ENCODE data around the gene EGF.
"Not testable (repeated sequence)": the region's sequence is repeated elsewhere in the genome, so short reads cannot be mapped to it uniquely, and the experiment has no call there.

EGF gene

GRCh38 chr4:109872950-109873656, 39.6 kb upstream of the EGF start:
- Histone ChIP-seq H3K36me3 (ENCODE audit: low read depth) (no peaks in the 10 kb centered on the region), H3K27ac (ENCODE audit: poor library complexity, severe bottlenecking) (no peak overlapping the region), H3K4me1 (ENCODE audit: insufficient read depth, poor library complexity, severe bottlenecking) (no peaks in the 10 kb centered on the region), H3K27me3 (ENCODE audit: insufficient read depth, poor library complexity, severe bottlenecking) (no peaks in the 10 kb centered on the region), H3K4me3 (ENCODE audit: severe bottlenecking) (no peak overlapping the region), H3K9me3 (ENCODE audit: severe bottlenecking) (no peaks in the 10 kb centered on the region)
- no peak for TF ChIP-seq CTCF (IDR thresholded peaks at IDR 0.05; ENCODE audit: poor library complexity, severe bottlenecking)
- ATAC-seq (ENCODE audit: low read depth) (no peak), DNase-seq (ENCODE audit: low spot score) (no peak)

- H3K9me3 ChIP-seq (ENCODE audit: severe bottlenecking): no peaks in the 10 kb centered on the region
- H3K36me3 ChIP-seq (ENCODE audit: low read depth): no peaks in the 10 kb centered on the region
- DNase-seq (ENCODE audit: low spot score): no peak
- H3K4me3 ChIP-seq (ENCODE audit: severe bottlenecking): no peak overlapping the region
- H3K27me3 ChIP-seq (ENCODE audit: insufficient read depth, poor library complexity, severe bottlenecking): no peaks in the 10 kb centered on the region
- no peak overlapping the region for H3K27ac ChIP-seq (ENCODE audit: poor library complexity, severe bottlenecking)
- no peak for TF ChIP-seq CTCF (IDR thresholded peaks at IDR 0.05; ENCODE audit: poor library complexity, severe bottlenecking)
- H3K4me1 ChIP-seq (ENCODE audit: insufficient read depth, poor library complexity, severe bottlenecking): no peaks in the 10 kb centered on the region
- ATAC-seq (ENCODE audit: low read depth): no peak
Measured at GRCh38 chr4:109873791-109874514, 38.7 kb upstream of the EGF start.

- H3K4me1 ChIP-seq (ENCODE audit: insufficient read depth, poor library complexity, severe bottlenecking): no peaks in the 10 kb centered on the region
Measured at GRCh38 chr4:109875106-109875505, 37.6 kb upstream of the EGF start.

GRCh38 chr4:109875553-109875952, 37.1 kb upstream of the EGF start:
- H3K4me1 ChIP-seq (ENCODE audit: insufficient read depth, poor library complexity, severe bottlenecking); H3K9me3 ChIP-seq (ENCODE audit: severe bottlenecking); H3K4me3 ChIP-seq (ENCODE audit: severe bottlenecking); ATAC-seq (ENCODE audit: low read depth); DNase-seq (ENCODE audit: low spot score); H3K27me3 ChIP-seq (ENCODE audit: insufficient read depth, poor library complexity, severe bottlenecking); H3K36me3 ChIP-seq (ENCODE audit: low read depth); H3K27ac ChIP-seq (ENCODE audit: poor library complexity, severe bottlenecking): not testable (repeated sequence)

More at GRCh38 chr4:109875106-109875505, 37.6 kb upstream of the EGF start:
- Histone ChIP-seq H3K36me3 (ENCODE audit: low read depth) (no peaks in the 10 kb centered on the region), H3K4me3 (ENCODE audit: severe bottlenecking) (no peak overlapping the region), H3K27ac (ENCODE audit: poor library complexity, severe bottlenecking) (no peak overlapping the region), H3K27me3 (ENCODE audit: insufficient read depth, poor library complexity, severe bottlenecking) (no peaks in the 10 kb centered on the region), H3K9me3 (ENCODE audit: severe bottlenecking) (no peaks in the 10 kb centered on the region)
- TF ChIP-seq CTCF (IDR thresholded peaks at IDR 0.05; ENCODE audit: poor library complexity, severe bottlenecking): no peak
- ATAC-seq (ENCODE audit: low read depth) (no peak), DNase-seq (ENCODE audit: low spot score) (no peak)

- Histone ChIP-seq H3K27me3 (ENCODE audit: insufficient read depth, poor library complexity, severe bottlenecking) (no peaks in the 10 kb centered on the region), H3K27ac (ENCODE audit: poor library complexity, severe bottlenecking) (no peak overlapping the region), H3K9me3 (ENCODE audit: severe bottlenecking) (no peaks in the 10 kb centered on the region), H3K36me3 (ENCODE audit: low read depth) (no peaks in the 10 kb centered on the region), H3K4me3 (ENCODE audit: severe bottlenecking) (no peak overlapping the region), H3K4me1 (ENCODE audit: insufficient read depth, poor library complexity, severe bottlenecking) (no peaks in the 10 kb centered on the region)
- no peak for TF ChIP-seq CTCF (IDR thresholded peaks at IDR 0.05; ENCODE audit: poor library complexity, severe bottlenecking)
- no peak for ATAC-seq (ENCODE audit: low read depth)
- no peak for DNase-seq (ENCODE audit: low spot score)
Measured at GRCh38 chr4:109876634-109877265, 35.9 kb upstream of the EGF start.
